Ovary (tissue), 9 donors: ENCODE data around the gene SLX4. TPM values are rescaled to one million over a fixed set of nuclear protein-coding genes. Genes with fewer than 3 reads are reported as not detected.

Experiments used
- DNase-seq, 5 donors: peaks; one replicate each; pipeline ENCODE4 v3.0.0-alpha.2; 2019 to 2020
- H3K27ac ChIP-seq, 2 donors: fragments of 200-600 bp; one replicate each; pipeline versions ENCODE4 v1.5.1 to v1.8.0; 2019 to 2022
- H3K27me3 ChIP-seq: fragments of 200-600 bp; one replicate; pipeline ENCODE4 v1.8.0; 2022
- H3K36me3 ChIP-seq: fragments of 200-600 bp; sonication (generic); one replicate; pipeline ENCODE4 v1.5.1; 2019
- H3K4me1 ChIP-seq: one replicate; pipeline ENCODE4 v1.8.1; 2013; ENCODE audit warnings: mild to moderate bottlenecking, moderate library complexity; ENCODE audit not compliant: insufficient read depth
- H3K4me3 ChIP-seq: fragments of 200-600 bp; sonication (generic); one replicate; pipeline ENCODE4 v1.5.1; 2017
- H3K9me3 ChIP-seq, 2 donors: fragments of 200-600 bp in 1 of 2; sonication (generic) in 1 of 2; one replicate each; pipeline versions ENCODE4 v1.5.1 to v1.8.1; 2013 to 2019; ENCODE audit warnings: mild to moderate bottlenecking in 1 of 2, moderate library complexity in 1 of 2
- EP300 ChIP-seq: sonication (generic); formaldehyde crosslinking; IDR thresholded peaks from one replicate; pipeline ENCODE4 v1.6.1; 2017; ENCODE audit warnings: antibody characterized with exemption
- POLR2A ChIP-seq: fragments of 450-650 bp; IDR thresholded peaks from one replicate; pipeline ENCODE4 v1.6.1; 2017; ENCODE audit warnings: antibody characterized with exemption, mild to moderate bottlenecking, moderate library complexity
- whole genome bisulfite sequencing, 3 donors: extraction: QIAGEN DNeasy Blood & Tissue Kit in 1 of 3; methylation state at CpG; one replicate each; pipeline versions ENCODE4 v1.1.5 to v1.1.7; 2013 to 2017; 5-methylcytosine and 5-hydroxymethylcytosine counted together
- intact Hi-C, 4 donors: fragments of 100-400 bp; cut with DNase I; formaldehyde crosslinking; loops; one replicate each; pipeline versions ENCODE4 v1.11.0 to v1.15.1; 2022 to 2023
- polyA plus RNA-seq, 2 donors: library from polyadenylated mRNA; stranded (reverse); fragments of 200-250 nt in 1 of 2; fragments of 350-450 nt in 1 of 2; fragmentation: Illumina TruSeq in 1 of 2; extraction: RNeasy Lipid Tissue Mini Kit (QIAGEN cat#74804) in 1 of 2; gene quantifications; one replicate each; pipeline ENCODE4 v1.2.3, GENCODE V29; 2013 to 2014
- total RNA-seq, 7 donors: library from RNA; depleted of rRNA in 2 of 7; stranded (reverse); fragments of >200 nt in 2 of 7; fragmentation: NEBNext Ultra II Directional in 3 of 7; extraction: Animal tissue kit (Norgen Biotek cat#: 25700) in 3 of 7; gene quantifications; one replicate each; pipeline versions ENCODE4 v1.1.0 to v1.2.4, GENCODE V29; 2016 to 2023
- TF ChIP-seq, protein P1 (sequence below), 3 donors: fragments of 450-650 bp in 2 of 3; fragments of 200-600 bp in 1 of 3; IDR thresholded peaks; one replicate each; pipeline versions ENCODE4 v1.5.1 to v1.8.0; 2016 to 2022; ENCODE audit warnings: antibody characterized with exemption in 3 of 3, mild to moderate bottlenecking in 1 of 3
- donor health status: DM: no; HTN: no; CAD: no; lungs with moderate emphysema.
- donor health status: DM: no; HTN: no; CAD: no.
- donor health status: Bipolar disorder and iron deficiency.
- donor health status: DM: yes; HTN: yes; CAD: no.
- donor health status: DM: no; HTN: no; CAD: no.
- donor health status: DM: yes; HTN: yes; CAD: no.

SLX4 gene
- total and polyA plus RNA-seq, 9 donors: 1.7 to 4.9 (median 3.2) TPM

GRCh38 chr16:3625911-3626732 lies 14.7 kb upstream of the SLX4 start:
- WGBS, 3 donors: 85 to 87% (median 87%) methylated on average over 4 of the region's 4 CpGs
- no peak for DNase-seq

GRCh38 chr16:3625331-3625730 lies 13.9 kb upstream of the SLX4 start:
- WGBS, 3 donors: 82 to 94% (median 84%) methylated on average over 5 of the region's 5 CpGs
- H3K27me3 ChIP-seq: no peaks in the 10 kb centered on the region
- H3K27ac ChIP-seq: no peak overlapping the region
- H3K9me3 ChIP-seq: no peaks in the 10 kb centered on the region
- DNase-seq: peak in 1 of 5 donors; percentile 0
- no peaks in the 10 kb centered on the region for H3K36me3 ChIP-seq
- TF ChIP-seq EP300 (no peak), POLR2A (no peak)
- TF ChIP-seq, protein P1, sequence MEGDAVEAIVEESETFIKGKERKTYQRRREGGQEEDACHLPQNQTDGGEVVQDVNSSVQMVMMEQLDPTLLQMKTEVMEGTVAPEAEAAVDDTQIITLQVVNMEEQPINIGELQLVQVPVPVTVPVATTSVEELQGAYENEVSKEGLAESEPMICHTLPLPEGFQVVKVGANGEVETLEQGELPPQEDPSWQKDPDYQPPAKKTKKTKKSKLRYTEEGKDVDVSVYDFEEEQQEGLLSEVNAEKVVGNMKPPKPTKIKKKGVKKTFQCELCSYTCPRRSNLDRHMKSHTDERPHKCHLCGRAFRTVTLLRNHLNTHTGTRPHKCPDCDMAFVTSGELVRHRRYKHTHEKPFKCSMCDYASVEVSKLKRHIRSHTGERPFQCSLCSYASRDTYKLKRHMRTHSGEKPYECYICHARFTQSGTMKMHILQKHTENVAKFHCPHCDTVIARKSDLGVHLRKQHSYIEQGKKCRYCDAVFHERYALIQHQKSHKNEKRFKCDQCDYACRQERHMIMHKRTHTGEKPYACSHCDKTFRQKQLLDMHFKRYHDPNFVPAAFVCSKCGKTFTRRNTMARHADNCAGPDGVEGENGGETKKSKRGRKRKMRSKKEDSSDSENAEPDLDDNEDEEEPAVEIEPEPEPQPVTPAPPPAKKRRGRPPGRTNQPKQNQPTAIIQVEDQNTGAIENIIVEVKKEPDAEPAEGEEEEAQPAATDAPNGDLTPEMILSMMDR (IDR thresholded peaks at IDR 0.05): no peak
- intact Hi-C loops: no loop called here
- no peak overlapping the region for H3K4me3 ChIP-seq
- no peaks in the 10 kb centered on the region for H3K4me1 ChIP-seq

More at GRCh38 chr16:3625911-3626732, 14.7 kb upstream of the SLX4 start:
- Histone ChIP-seq H3K27ac (no peak overlapping the region), H3K36me3 (no peaks in the 10 kb centered on the region), H3K9me3 (no peaks in the 10 kb centered on the region), H3K27me3 (no peaks in the 10 kb centered on the region), H3K4me1 (no peaks in the 10 kb centered on the region), H3K4me3 (no peak overlapping the region)
- intact Hi-C loops: no loop called here
- TF ChIP-seq, protein P1 (IDR thresholded peaks at IDR 0.05): no peak
- no peak for TF ChIP-seq EP300
- no peak for TF ChIP-seq POLR2A

DNA sequence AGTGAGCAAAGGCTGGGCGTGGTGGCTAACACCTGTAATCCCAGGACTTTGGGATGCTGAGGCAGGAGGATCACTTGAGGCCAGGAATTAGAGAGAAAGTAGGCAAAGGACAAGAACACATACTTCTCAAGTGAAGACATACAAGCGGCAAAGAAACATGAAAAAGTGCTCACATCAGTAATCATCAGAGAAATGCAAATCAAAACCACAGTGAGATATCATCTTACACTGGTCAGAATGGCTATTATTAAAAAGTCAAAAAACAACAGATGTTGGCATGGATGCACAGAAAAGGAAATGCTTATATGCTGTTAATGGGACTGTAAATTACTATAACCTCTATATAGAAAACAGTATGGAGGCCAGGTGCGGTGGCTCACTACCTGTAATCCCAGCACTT lies 12.2 kb upstream of the SLX4 start:
- Histone ChIP-seq H3K4me3 (no peak overlapping the region), H3K27ac (no peak overlapping the region), H3K27me3 (no peaks in the 10 kb centered on the region), H3K36me3 (no peaks in the 10 kb centered on the region), H3K9me3 (no peaks in the 10 kb centered on the region), H3K4me1 (no peaks in the 10 kb centered on the region)
- WGBS, 3 donors: 92 to 95% (median 93%) methylated on average over 3 of the region's 3 CpGs
- no peak for DNase-seq
- no peak for TF ChIP-seq POLR2A
- TF ChIP-seq, protein P1 (IDR thresholded peaks at IDR 0.05): no peak
- no peak for TF ChIP-seq EP300
- intact Hi-C loops: no loop called here

GRCh38 chr16:3618769-3619141 lies 7.3 kb upstream of the SLX4 start:
- 86 to 90% (median 87%) methylated on average over 3 of the region's 3 CpGs for WGBS, 3 donors
- H3K4me1 ChIP-seq: no peaks in the 10 kb centered on the region
- no peaks in the 10 kb centered on the region for H3K27me3 ChIP-seq
- no peaks in the 10 kb centered on the region for H3K36me3 ChIP-seq
- intact Hi-C loops: no loop called here
- no peak overlapping the region for H3K27ac ChIP-seq
- no peaks in the 10 kb centered on the region for H3K9me3 ChIP-seq
- no peak for DNase-seq
- no peak overlapping the region for H3K4me3 ChIP-seq
- TF ChIP-seq EP300 (no peak), POLR2A (no peak)
- TF ChIP-seq, protein P1 (IDR thresholded peaks at IDR 0.05): no peak
